GM12878 (cell line): ENCODE data around the gene SMC1B. TPM values are rescaled to one million over a fixed set of nuclear protein-coding genes. Genes with fewer than 3 reads are reported as not detected.

Experiments used
- ATAC-seq: fragments of 200-7000 bp; cut with Tn5 transposase; 3 replicates; pipeline ENCODE4 v1.9.1; 2020; ENCODE audit warnings: mild to moderate bottlenecking, moderate library complexity
- BruUV-seq: library from RNA; stranded (reverse); fragments of 400-500 nt; replicated peaks from 2 replicates; lab custom pipeline; 2021; lab: Mats Ljungman, UMichigan
- CTCF ChIA-PET: fragments of 300-600 bp; sonication (Branson Sonifier 250); formaldehyde crosslinking; extraction: SDS; loops from one replicate; lab custom pipeline; 2021; ENCODE audit warnings: inconsistent platforms; lab: Yijun Ruan, JAX
- POLR2A ChIA-PET: fragments of 350-600 bp; formaldehyde crosslinking; extraction: SDS; loops from one replicate; lab custom pipeline; 2021; ENCODE audit warnings: inconsistent platforms; lab: Charles Lee
- RAD21 ChIA-PET: fragments of 300-600 bp; sonication (Branson Sonifier 250); formaldehyde crosslinking; loops from one replicate; lab custom pipeline; 2023; ENCODE audit warnings: antibody characterized with exemption; ENCODE audit not compliant: unreplicated experiment; lab: Charles Lee
- SMC1A ChIA-PET: fragments of 300-600 bp; sonication (Branson Sonifier 250); formaldehyde crosslinking; loops from one replicate; lab custom pipeline; 2023; ENCODE audit not compliant: unreplicated experiment, uncharacterized antibody; lab: Charles Lee
- DNase-seq: peaks from one replicate; pipeline ENCODE4 v3.0.0-alpha.2; 2011; ENCODE audit warnings: low read depth, low spot score
- FAIRE-seq: peaks from 3 replicates; lab custom pipeline; 2011; peaks lifted over from hg19 to GRCh38; lab: Jason Lieb, UNC
- H2AFZ ChIP-seq: 2 replicates; pipeline ENCODE4 v1.6.0; 2011; ENCODE audit warnings: low read depth, low read length, control low read depth; ENCODE audit not compliant: control insufficient read depth
- H3K27ac ChIP-seq: 2 replicates; pipeline ENCODE4 v1.5.1; 2011; ENCODE audit warnings: control low read depth; ENCODE audit not compliant: control insufficient read depth, insufficient read depth
- H3K27me3 ChIP-seq, 2 experiments: replicated peaks in 1 of 2; 2 replicates each; pipeline versions ENCODE4 v1.6.0 to v1.6.1; 2011; ENCODE audit warnings: low read length in 1 of 2; ENCODE audit not compliant: control insufficient read depth in 2 of 2, insufficient read depth in 2 of 2
- H3K36me3 ChIP-seq, 2 experiments: 2 replicates each; pipeline ENCODE4 v1.5.1; 2011; ENCODE audit warnings: low read length in 1 of 2; ENCODE audit not compliant: control insufficient read depth in 2 of 2, insufficient read depth in 2 of 2
- H3K4me1 ChIP-seq: 2 replicates; pipeline ENCODE4 v1.6.1; 2011; ENCODE audit warnings: mild to moderate bottlenecking, low read length, moderate library complexity, mixed read lengths; ENCODE audit not compliant: control insufficient read depth, insufficient read depth
- H3K4me2 ChIP-seq: 2 replicates; pipeline ENCODE4 v1.6.0; 2011; ENCODE audit warnings: control low read depth; ENCODE audit not compliant: control insufficient read depth, insufficient read depth
- H3K4me3 ChIP-seq: fragments of 200-600 bp; sonication (generic); 2 replicates; pipeline ENCODE4 v1.5.1; 2016
- H3K79me2 ChIP-seq: 2 replicates; pipeline ENCODE4 v1.6.0; 2011; ENCODE audit warnings: low read length; ENCODE audit not compliant: control insufficient read depth, insufficient read depth
- H3K9ac ChIP-seq: 2 replicates; pipeline ENCODE4 v1.8.0; 2011; ENCODE audit warnings: low read length, control low read depth, mixed read lengths; ENCODE audit not compliant: control insufficient read depth, insufficient read depth
- H3K9me3 ChIP-seq: replicated peaks from 3 replicates; pipeline ENCODE4 v1.5.1; 2011; ENCODE audit warnings: mild to moderate bottlenecking, low read length; ENCODE audit not compliant: control insufficient read depth, insufficient read depth
- H4K20me1 ChIP-seq: 2 replicates; pipeline ENCODE4 v1.6.0; 2011; ENCODE audit not compliant: control insufficient read depth, insufficient read depth
- CHD1 ChIP-seq: IDR thresholded peaks from 2 replicates; pipeline ENCODE4 v1.6.1; 2012; ENCODE audit warnings: low read depth, low read length, improper control_type of control experiment
- FOS ChIP-seq: IDR thresholded peaks from 3 replicates; pipeline ENCODE4 v1.6.1; 2011; ENCODE audit warnings: borderline replicate concordance; ENCODE audit not compliant: insufficient read length; ENCODE audit errors: extremely low read depth
- KAT2A ChIP-seq: conservative IDR thresholded peaks from 2 replicates; pipeline ENCODE4 v1.6.1; 2011; ENCODE audit warnings: low read depth, low read length; ENCODE audit not compliant: control insufficient read depth
- KDM1A ChIP-seq: fragments of 200-600 bp; sonication (generic); IDR thresholded peaks from 2 replicates; pipeline ENCODE4 v1.6.1; 2016; ENCODE audit warnings: borderline replicate concordance
- RCOR1 ChIP-seq: conservative IDR thresholded peaks from 2 replicates; pipeline ENCODE4 v1.6.1; 2012; ENCODE audit warnings: low read depth, low read length, improper control_type of control experiment
- RELB ChIP-seq: fragments of 450-650 bp; IDR thresholded peaks from 2 replicates; pipeline ENCODE4 v1.6.1; 2017; ENCODE audit warnings: low read depth, mild to moderate bottlenecking, moderate library complexity
- SMC3 ChIP-seq: IDR thresholded peaks from 2 replicates; pipeline ENCODE4 v1.6.1; 2011; ENCODE audit warnings: low read length, improper control_type of control experiment, borderline replicate concordance
- ZNF24 ChIP-seq: fragments of 450-650 bp; IDR thresholded peaks from 2 replicates; pipeline ENCODE4 v1.6.1; 2017; ENCODE audit warnings: antibody characterized with exemption, mild to moderate bottlenecking
- WGBS: methylation state at CpG from one replicate; pipeline ENCODE4 v1.1.6; 2016; ENCODE audit warnings: low lambda C conversion rate; ENCODE audit not compliant: insufficient replicate concordance, insufficient coverage; ENCODE audit errors: missing lambda C conversion rate; 5-methylcytosine and 5-hydroxymethylcytosine counted together
- in situ Hi-C: fragments of 300-500 bp; cut with MboI; formaldehyde crosslinking; loops from 9 replicates; pipeline ENCODE4 v1.14.3; 2018; ENCODE audit warnings: mixed read lengths
- intact Hi-C: fragments of 100-400 bp; cut with micrococcal nuclease; formaldehyde crosslinking; loops from one replicate; pipeline ENCODE4 v1.14.2; 2022; ENCODE audit not compliant: unreplicated experiment
- polyA plus RNA-seq, 11 experiments: library from polyadenylated mRNA; depleted of rRNA in 4 of 11; unstranded in 6 of 11; stranded (reverse) in 5 of 11; fragments of >200 nt; fragmentation: Nextera tagmentation in 4 of 11; fragmentation: Illumina TruSeq in 1 of 11; extraction: Ambion mirVana in 4 of 11; extraction: Trizol in 1 of 11; gene quantifications; 1 replicate in 1 of 11; 2 replicates in 10 of 11; pipeline versions ENCODE4 v1.2.1 to v1.2.3, GENCODE V29; 2011 to 2016; ENCODE audit warnings: inconsistent platforms in 2 of 11, missing spikeins in 2 of 11, low read depth in 1 of 11
- total RNA-seq, 4 experiments: library from RNA; depleted of rRNA in 3 of 4; stranded (reverse); fragments of >200 nt in 3 of 4; fragmentation: Illumina TruSeq in 1 of 4; extraction: Trizol in 1 of 4; gene quantifications; 2 replicates each; pipeline versions ENCODE4 v1.2.1 to v1.2.3, GENCODE V29; 2013 to 2021
- TF ChIP-seq, protein P1 (sequence below): fragments of 450-650 bp; IDR thresholded peaks from 2 replicates; pipeline ENCODE4 v1.6.1; 2017; ENCODE audit warnings: antibody characterized with exemption, mild to moderate bottlenecking, moderate library complexity

SMC1B gene
- total and polyA plus RNA-seq, 10 of the 15 experiments (the other 5 are each of a cell fraction or from before 2014, with no cell fraction given) = not detected

DNA sequence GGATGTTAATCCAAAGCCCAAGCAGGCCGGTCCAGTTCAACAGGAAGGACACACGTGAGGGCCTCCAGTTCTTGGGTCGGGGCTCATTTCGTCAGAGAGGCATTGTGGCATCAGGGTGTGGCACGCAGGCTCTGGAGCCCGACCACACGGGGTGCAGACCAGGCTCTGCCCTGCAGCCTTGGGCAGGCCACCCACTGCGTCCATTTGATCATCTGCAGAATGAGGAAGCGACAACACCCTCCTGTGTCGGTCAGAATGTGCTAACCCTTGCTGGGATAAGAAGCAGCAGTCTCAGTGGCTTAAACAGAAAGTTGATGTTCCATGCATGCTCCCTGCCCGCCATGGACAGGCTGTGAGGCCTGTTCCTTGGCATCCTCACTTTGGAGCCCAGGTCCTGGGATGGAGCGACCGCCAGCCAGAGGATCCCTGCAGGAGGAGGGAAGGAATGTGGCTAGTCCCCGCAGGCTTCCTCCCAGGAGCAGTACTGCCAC is 10.9 kb upstream of the SMC1B start (continued):
- TF ChIP-seq, protein P1, sequence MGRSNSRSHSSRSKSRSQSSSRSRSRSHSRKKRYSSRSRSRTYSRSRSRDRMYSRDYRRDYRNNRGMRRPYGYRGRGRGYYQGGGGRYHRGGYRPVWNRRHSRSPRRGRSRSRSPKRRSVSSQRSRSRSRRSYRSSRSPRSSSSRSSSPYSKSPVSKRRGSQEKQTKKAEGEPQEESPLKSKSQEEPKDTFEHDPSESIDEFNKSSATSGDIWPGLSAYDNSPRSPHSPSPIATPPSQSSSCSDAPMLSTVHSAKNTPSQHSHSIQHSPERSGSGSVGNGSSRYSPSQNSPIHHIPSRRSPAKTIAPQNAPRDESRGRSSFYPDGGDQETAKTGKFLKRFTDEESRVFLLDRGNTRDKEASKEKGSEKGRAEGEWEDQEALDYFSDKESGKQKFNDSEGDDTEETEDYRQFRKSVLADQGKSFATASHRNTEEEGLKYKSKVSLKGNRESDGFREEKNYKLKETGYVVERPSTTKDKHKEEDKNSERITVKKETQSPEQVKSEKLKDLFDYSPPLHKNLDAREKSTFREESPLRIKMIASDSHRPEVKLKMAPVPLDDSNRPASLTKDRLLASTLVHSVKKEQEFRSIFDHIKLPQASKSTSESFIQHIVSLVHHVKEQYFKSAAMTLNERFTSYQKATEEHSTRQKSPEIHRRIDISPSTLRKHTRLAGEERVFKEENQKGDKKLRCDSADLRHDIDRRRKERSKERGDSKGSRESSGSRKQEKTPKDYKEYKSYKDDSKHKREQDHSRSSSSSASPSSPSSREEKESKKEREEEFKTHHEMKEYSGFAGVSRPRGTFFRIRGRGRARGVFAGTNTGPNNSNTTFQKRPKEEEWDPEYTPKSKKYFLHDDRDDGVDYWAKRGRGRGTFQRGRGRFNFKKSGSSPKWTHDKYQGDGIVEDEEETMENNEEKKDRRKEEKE = no peak
- no peak for TF ChIP-seq KDM1A

GRCh38 chr22:45423524-45423923 is 10.1 kb upstream of the SMC1B start:
- intact Hi-C loops = no loop called here
- ChIA-PET POLR2A (no interaction called here), CTCF (interaction anchor here (2.5 kb wide), 1 partner anchor 9 kb away, joined by 6 read pairs; no protein-coding TSS in a partner anchor), RAD21 (no interaction called here), SMC1A (no interaction called here)
- H2AFZ ChIP-seq = no peak overlapping the region
- H3K79me2 ChIP-seq = no peaks in the 10 kb centered on the region
- no peak overlapping the region for H3K4me3 ChIP-seq
- no peaks in the 10 kb centered on the region for H3K36me3 ChIP-seq
- no peaks in the 10 kb centered on the region; a peak in 1 of 4 replicates for H3K27me3 ChIP-seq
- 15% methylated on average over 4 of the region's 4 CpGs for WGBS
- BruUV-seq = no TSS peak
- no peaks in the 10 kb centered on the region; the same call in 2 of the 3 replicates for H3K9me3 ChIP-seq
- no peak for FAIRE-seq
- H4K20me1 ChIP-seq = no peaks in the 10 kb centered on the region
- TF ChIP-seq FOS (no peak), RCOR1 (no peak), CHD1 (no peak), RELB (no peak), ZNF24 (no peak), KAT2A (no peak), SMC3 (no peak)
- TF ChIP-seq, all 136 proteins: peak for 0
- in situ Hi-C loops = no loop called here
- DNase-seq (no peak), ATAC-seq (no peak)
- H3K9ac ChIP-seq = no peak overlapping the region
- H3K4me1 ChIP-seq = no peaks in the 10 kb centered on the region
- no peak overlapping the region for H3K27ac ChIP-seq
- no peak overlapping the region for H3K4me2 ChIP-seq
